Stimulated activated naive CD8-positive, alpha-beta T cell treated with anti-CD3 and anti-CD28 coated beads, Interleukin-15, amount 100 ng/mL, for 72 hours (primary cell): ENCODE results near the gene ZNF536.
A peak's percentile ranks its signal among the peaks of the same experiment; 100 is the strongest.

Experiments
- ATAC-seq: fragments of 150-1000 bp; cut with Tn5 transposase; 2 replicates; pipeline ENCODE4 v1.10.0; 2021; ENCODE audit warnings: mild to moderate bottlenecking, moderate library complexity
- DNase-seq, 2 donors: peaks; one replicate each; pipeline ENCODE4 v3.0.0; 2021 to 2022
- H3K27ac Mint-ChIP-seq, 2 donors: one replicate each; pipeline ENCODE4 v1.8.0; 2022; ENCODE audit warnings: mild to moderate bottlenecking in 2 of 2, mixed read lengths in 2 of 2, moderate library complexity in 2 of 2
- H3K27me3 Mint-ChIP-seq: one replicate; pipeline ENCODE4 v1.8.0; 2022; ENCODE audit warnings: mixed read lengths
- H3K4me1 Mint-ChIP-seq: one replicate; pipeline ENCODE4 v1.8.0; 2022; ENCODE audit warnings: mild to moderate bottlenecking, mixed read lengths
- H3K4me3 Mint-ChIP-seq, 2 donors: one replicate each; pipeline ENCODE4 v1.8.0; 2022; ENCODE audit warnings: mild to moderate bottlenecking in 2 of 2, mixed read lengths in 2 of 2, moderate library complexity in 1 of 2
- H3K9me3 Mint-ChIP-seq, 2 donors: one replicate each; pipeline ENCODE4 v1.8.0; 2022; ENCODE audit warnings: mixed read lengths in 2 of 2

Gene ZNF536

DNA sequence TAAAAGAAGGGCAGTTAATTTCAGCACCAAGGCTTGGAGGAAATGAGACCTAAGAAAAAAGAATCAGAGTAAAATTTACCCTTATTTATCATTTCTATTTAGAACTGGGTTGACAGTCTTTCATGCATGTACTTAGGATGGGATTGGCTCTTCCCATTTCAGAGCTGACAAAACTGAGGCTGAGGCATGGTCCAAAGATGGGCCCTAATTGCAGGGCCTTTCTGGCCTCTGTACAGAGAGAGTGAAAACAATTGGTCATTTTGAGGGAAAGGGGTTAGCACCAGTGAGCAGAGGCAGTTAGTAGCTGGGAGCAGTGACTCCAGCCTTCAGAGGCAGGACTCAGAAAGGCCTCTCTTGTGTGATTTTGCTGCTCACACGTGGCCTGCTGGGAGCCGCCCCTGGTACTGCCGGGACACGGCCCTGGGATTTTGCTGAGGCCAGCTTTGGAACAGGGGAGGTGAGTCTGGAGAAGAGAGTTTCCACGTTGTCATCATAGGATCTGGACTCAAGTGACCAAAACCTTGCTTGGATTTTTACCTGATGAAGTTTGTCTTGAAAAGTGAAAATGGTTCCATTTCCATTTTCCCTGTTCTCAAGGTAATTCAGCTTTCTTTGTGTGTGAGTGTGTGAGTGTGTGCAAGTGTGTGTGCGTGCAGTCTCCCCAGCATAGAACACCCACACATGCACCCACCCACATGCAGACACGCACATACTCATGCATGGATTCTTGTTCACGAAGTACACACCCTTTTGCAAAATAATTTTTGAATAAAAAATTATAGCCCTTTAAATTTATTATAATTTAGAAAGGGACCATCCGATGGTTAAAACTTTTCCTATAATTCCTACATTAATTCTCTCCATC is at the start of gene ZNF536:
Gene ZNF536 (plus strand): TSS at position 425 of the 865 bp plus-strand sequence. CDS start 71,179 bp downstream, outside the sequence.
- Mint-ChIP-seq H3K4me3 (no peak within 1 kb of the TSS), H3K27me3 (peaks cover 44% of the 10 kb centered on the region), H3K27ac (no peak within 1 kb of the TSS), H3K4me1 (no peaks in the 10 kb centered on the region), H3K9me3 (no peaks in the 10 kb centered on the region)
- ATAC-seq (no peak), DNase-seq (no peak)

DNA sequence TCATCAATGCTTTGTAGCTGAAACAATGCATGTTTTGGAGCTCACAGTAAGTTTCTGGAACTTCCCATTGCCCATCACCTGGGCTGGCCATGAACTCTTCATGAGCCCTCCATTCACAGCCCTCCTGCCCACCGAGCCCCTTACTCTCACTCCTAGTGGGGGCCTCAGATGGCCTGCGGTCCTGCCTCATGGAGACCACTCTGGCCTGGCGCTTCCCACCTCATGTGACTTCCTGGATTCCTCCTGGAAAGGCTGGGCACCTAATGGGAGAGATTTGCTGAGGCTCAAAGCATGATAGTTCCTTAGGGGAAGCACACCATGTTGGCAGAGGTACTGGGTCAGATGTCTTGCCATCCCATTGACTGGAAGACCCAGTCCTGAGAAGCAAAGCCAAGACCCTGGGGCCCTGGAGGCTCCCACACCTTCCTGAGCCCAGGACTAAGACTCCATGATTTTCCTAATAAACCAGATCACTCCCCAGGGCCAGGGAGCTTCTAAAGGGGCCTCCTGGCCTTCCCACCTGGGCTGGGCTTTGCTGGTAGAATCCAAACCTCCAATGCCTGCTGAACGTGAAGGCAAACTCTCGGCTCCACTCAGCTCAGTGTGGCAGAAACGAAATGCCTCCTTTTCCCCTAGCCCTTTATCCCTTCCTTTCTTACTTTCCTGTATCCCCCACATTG is 49.4 kb upstream of the ZNF536 start:
- no peaks in the 10 kb centered on the region for H3K4me1 Mint-ChIP-seq
- ATAC-seq (no peak), DNase-seq (no peak)
- peaks cover 4 to 7% of the 10 kb centered on the region in 2 donors for H3K9me3 Mint-ChIP-seq
- no peak overlapping the region for H3K4me3 Mint-ChIP-seq
- H3K27ac Mint-ChIP-seq = peak overlapping the region in 1 of 2 donors; percentile 42
- no peaks in the 10 kb centered on the region for H3K27me3 Mint-ChIP-seq

DNA sequence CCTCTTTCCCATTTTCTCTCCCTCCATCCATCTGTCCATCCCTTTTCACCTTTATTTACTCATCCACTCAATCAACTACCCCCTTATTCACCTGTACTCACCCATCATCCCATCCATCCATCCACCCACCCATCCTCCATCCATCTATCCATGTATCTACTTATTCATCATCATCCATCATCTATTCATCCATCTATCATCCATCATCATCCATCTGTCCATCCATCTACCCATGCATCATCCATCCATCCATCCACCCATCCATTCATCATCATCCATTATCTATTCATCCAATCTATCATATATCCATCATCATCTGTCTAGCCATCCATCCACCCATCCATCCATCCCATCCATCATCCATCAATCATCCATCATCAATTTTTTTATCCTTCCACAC is 48.3 kb upstream of the ZNF536 start:
- no peak overlapping the region for H3K27ac Mint-ChIP-seq

DNA sequence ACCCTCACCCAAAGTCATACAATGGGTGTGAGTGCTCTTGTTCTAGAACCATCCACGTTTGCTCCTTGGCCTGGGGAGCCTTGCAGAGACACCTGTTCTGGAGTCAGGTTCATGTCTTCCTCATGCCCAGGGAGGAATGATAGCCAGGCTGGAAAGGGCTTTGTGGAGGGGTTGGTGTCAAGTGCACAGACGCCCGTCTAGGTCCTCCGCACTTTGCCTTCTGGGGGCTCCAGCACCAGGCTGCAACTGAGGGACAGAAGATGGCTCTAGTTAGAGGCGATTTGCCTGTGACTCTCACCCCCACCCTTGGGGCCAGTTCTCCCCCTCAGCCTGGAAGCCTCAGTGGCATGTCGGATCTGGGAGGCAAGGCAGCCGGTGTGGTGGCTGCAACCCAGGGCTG is 47.2 kb upstream of the ZNF536 start:
- ATAC-seq = no peak
- no peak for DNase-seq
- Mint-ChIP-seq H3K27ac (no peak overlapping the region), H3K4me1 (no peaks in the 10 kb centered on the region), H3K4me3 (no peak overlapping the region), H3K9me3 (peaks cover 4 to 7% of the 10 kb centered on the region in 2 donors), H3K27me3 (no peaks in the 10 kb centered on the region)

More for the DNA sequence above, 48.3 kb upstream of the ZNF536 start:
- H3K4me3 Mint-ChIP-seq = no peak overlapping the region
- DNase-seq (no peak), ATAC-seq (no peak)
- no peaks in the 10 kb centered on the region for H3K4me1 Mint-ChIP-seq
- H3K27me3 Mint-ChIP-seq = no peaks in the 10 kb centered on the region
- H3K9me3 Mint-ChIP-seq = peaks cover 4 to 7% of the 10 kb centered on the region in 2 donors

DNA sequence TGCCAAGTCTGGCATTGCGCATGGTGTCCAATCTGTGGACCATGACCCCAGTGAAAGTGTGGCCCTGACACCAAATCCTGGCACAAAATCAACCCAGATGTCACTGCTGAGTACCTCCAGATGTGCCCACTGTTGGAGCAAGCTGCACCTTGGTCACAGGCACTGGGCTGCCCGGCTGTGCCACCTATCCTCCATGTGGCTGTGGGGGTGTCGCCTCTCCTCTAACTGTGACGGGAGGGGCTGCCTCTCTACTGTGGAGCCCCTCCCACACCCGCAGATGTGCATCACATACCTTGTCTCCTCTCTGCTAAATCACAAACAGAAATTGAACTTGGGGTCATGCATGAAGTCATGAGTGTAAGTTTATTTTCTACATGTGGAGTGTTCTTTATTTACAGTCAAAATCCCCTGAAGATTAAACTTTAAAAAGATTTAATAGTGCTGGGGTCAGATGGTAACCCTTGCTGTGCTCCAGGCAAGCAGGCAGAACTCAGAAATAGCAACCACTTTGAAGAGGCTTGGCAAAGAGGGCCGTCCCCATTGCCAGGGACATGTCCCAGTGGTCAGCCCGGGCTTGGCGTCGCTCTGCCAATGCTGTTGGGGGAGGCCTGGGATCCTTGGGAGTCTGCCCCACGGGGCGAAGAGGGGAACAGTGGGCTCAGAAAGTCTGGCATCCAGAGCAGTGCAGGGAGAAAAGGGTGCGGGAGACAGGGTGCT is 46.4 kb upstream of the ZNF536 start:
- no peak for ATAC-seq
- H3K27ac Mint-ChIP-seq = no peak overlapping the region
- H3K4me1 Mint-ChIP-seq = no peaks in the 10 kb centered on the region
- H3K4me3 Mint-ChIP-seq = no peak overlapping the region
- peaks cover 4 to 7% of the 10 kb centered on the region in 2 donors for H3K9me3 Mint-ChIP-seq
- H3K27me3 Mint-ChIP-seq = no peaks in the 10 kb centered on the region
- no peak for DNase-seq

DNA sequence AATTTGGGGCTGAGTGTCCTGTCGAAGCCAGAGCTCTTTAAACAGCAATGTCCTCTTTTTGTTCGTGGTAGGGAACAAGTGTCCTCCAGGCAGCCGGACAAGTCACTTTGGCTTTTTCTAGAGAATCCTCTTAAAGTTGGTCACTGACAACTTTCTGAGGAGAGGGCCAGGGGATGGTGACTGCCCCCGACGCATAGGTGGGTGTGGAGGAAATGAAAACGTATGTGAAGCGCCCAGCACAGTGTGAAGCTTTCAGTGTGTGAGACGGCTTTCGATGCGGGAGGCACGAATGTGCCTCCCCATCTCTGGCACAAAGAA is 45.8 kb upstream of the ZNF536 start:
- ATAC-seq = no peak
- Mint-ChIP-seq H3K9me3 (peaks cover 4 to 7% of the 10 kb centered on the region in 2 donors), H3K4me3 (no peak overlapping the region), H3K27me3 (no peaks in the 10 kb centered on the region), H3K27ac (no peak overlapping the region), H3K4me1 (no peaks in the 10 kb centered on the region)
- no peak for DNase-seq

DNA sequence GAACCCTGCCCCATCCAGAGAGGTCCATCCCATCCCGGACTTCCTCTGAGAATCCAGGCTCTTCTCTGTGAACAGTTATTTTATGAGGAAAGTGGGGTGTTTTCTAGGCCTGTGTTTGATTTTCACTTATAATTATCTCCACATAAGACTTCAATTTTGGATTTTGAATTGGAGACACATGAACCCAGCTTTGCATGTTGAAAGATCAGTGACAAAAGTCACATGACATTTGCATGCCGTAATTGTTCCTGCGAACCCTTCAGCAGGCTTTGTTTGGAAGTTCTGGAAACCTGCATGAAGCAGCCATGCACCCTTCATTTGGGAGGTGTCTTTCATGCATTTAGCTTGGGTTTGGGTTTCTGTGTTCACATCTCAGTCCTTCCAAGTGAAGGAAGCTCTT is 44.9 kb upstream of the ZNF536 start:
- Mint-ChIP-seq H3K4me1 (no peaks in the 10 kb centered on the region), H3K9me3 (peaks cover 4 to 7% of the 10 kb centered on the region in 2 donors), H3K4me3 (no peak overlapping the region), H3K27ac (no peak overlapping the region), H3K27me3 (no peaks in the 10 kb centered on the region)
- ATAC-seq (no peak), DNase-seq (no peak)

DNA sequence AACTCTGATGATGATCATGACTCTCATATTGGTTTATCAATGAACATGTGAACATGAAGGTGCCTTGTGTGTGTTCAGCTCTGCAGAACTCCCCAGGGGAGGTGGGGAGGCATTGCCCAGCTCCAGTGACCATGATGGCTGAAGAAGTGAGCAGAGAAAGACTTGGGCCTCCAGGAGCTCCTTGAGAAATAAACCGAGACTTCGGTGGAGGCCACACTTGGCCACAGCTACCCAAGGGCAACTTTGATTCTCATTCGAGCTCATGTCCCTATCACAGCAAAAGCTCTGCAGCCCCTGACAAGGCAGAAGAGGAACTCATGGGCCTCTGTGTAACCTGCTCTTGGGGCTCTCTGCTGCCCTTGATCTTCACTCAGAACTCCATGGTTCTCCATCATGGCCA is 44.1 kb upstream of the ZNF536 start:
- no peaks in the 10 kb centered on the region for H3K27me3 Mint-ChIP-seq
- H3K4me1 Mint-ChIP-seq = no peaks in the 10 kb centered on the region
- peaks cover 4 to 7% of the 10 kb centered on the region in 2 donors for H3K9me3 Mint-ChIP-seq
- H3K27ac Mint-ChIP-seq = no peak overlapping the region
- ATAC-seq = no peak
- no peak overlapping the region for H3K4me3 Mint-ChIP-seq
- DNase-seq = no peak

DNA sequence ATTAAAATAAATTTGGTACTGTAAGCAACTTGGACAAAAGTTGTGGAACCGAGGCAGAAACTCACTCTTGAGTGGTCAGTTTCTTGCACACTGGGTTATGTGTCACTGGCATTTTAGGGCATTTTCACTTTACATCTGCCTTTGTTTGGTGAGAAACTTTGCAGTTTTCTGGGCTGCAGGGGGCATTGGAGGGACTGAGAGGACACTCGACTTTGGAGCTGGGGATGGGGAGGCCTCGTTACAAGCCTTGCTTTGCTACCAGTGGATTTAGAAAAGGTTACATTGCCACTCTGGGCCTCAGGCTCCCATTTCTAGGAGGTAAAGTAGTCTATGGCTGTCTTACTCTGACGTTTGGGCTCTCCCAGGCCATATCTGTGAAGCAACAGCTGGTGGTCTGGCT is 41.9 kb upstream of the ZNF536 start:
- no peak overlapping the region for H3K4me3 Mint-ChIP-seq
- no peak overlapping the region for H3K27ac Mint-ChIP-seq
- H3K27me3 Mint-ChIP-seq = no peaks in the 10 kb centered on the region
- DNase-seq (no peak), ATAC-seq (no peak)
- no peaks in the 10 kb centered on the region for H3K9me3 Mint-ChIP-seq
- no peaks in the 10 kb centered on the region for H3K4me1 Mint-ChIP-seq

DNA sequence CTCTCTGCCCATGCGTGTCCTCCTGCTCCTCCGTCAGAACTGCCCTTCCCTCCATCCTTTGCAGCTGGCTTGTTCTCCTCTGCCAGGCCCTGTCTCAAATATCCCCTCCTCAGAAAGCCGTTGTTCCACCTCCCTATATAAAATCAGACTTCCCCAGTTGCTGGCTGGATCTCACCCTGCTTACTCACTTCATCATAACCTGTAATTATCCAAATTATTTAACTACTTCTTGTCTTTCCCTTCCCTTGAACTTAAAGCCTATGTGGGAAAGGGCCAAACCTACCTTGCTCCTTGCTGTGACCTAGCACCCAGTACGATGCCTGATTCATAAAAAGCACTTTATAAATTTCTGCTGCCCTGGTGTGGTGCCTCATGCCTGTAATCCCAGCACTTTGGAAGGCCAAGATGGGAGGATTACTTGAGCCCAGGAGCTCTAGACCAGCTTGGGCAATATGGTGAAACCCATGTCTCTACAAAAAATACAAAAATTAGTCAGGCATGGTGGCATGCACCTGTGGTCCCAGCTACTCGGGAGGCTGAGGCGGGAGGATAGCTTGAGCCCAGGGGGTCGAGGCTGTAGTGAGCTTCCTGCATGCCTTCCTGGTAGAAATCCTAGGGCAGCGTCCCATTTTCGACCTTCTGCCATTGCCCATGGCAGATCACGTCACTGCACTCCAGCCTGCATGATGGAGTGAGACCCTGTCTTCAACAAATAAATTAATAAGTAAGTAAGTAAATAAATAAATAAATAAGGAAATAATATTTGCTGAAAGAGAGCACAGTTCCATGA is 39.5 kb upstream of the ZNF536 start:
- Mint-ChIP-seq H3K27me3 (no peaks in the 10 kb centered on the region), H3K9me3 (no peaks in the 10 kb centered on the region), H3K4me1 (no peaks in the 10 kb centered on the region), H3K4me3 (no peak overlapping the region), H3K27ac (no peak overlapping the region)
- no peak for DNase-seq
- ATAC-seq = no peak

DNA sequence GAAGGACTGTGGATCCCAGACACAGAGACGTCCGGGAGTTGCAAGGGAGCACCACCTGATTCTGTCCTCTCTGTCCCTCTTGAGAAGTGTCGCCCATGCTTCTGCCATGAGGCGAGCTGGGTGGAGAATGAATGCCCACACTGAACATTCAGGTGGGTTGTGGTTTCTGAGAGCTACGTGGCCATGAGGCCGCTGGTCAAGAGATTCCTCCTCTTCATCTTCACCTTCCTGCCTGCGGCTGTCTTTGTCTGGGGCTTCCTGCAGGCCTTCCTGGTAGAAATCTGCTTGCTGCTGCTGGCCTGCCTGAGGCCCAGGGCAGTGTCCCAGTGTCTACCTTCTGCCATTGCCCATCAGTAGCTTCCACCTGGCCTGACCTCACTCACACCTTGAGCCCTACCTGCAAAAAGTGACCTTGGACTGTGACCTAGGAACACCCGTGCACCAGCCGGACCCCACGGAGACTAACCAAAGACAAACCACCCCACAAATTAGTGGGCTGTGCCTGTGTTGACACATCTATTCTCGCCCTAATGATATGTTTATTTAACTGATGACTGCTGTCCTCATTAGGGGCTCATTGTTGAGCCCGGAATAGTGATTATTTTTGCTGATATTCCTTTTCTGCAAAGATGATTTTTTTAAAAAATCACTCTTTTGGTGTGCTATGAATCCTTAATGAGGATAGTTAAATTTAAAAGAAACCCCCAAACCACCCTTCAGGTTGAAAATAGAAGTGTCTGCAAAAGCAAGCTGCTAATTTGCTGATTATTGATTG is 38.7 kb upstream of the ZNF536 start:
- H3K4me3 Mint-ChIP-seq = no peak overlapping the region
- no peak overlapping the region for H3K27ac Mint-ChIP-seq
- H3K27me3 Mint-ChIP-seq = no peaks in the 10 kb centered on the region
- H3K4me1 Mint-ChIP-seq = no peaks in the 10 kb centered on the region
- ATAC-seq = no peak
- no peak for DNase-seq
- no peaks in the 10 kb centered on the region for H3K9me3 Mint-ChIP-seq

DNA sequence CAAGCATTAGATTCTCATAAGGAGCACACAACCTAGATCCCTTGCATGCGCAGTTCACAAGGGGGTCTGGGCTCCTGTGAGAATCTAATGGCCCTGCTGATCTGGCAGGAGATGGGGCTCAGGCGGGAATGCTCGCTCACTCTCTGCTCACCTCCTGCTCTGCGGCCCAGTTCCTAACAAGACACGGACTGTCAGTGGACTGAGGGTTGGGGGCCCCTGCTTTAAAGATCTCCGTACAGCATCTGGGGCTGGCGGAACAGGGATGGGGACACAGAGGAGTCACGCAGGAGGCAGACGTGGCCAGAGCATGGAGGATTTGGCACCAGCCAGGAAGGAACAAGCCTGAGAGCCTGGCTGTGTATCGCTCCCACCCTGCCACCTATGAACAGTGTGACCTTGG is 37.3 kb upstream of the ZNF536 start:
- ATAC-seq = no peak
- H3K27me3 Mint-ChIP-seq = no peaks in the 10 kb centered on the region
- no peaks in the 10 kb centered on the region for H3K9me3 Mint-ChIP-seq
- no peaks in the 10 kb centered on the region for H3K4me1 Mint-ChIP-seq
- no peak for DNase-seq
- no peak overlapping the region for H3K4me3 Mint-ChIP-seq
- no peak overlapping the region for H3K27ac Mint-ChIP-seq

DNA sequence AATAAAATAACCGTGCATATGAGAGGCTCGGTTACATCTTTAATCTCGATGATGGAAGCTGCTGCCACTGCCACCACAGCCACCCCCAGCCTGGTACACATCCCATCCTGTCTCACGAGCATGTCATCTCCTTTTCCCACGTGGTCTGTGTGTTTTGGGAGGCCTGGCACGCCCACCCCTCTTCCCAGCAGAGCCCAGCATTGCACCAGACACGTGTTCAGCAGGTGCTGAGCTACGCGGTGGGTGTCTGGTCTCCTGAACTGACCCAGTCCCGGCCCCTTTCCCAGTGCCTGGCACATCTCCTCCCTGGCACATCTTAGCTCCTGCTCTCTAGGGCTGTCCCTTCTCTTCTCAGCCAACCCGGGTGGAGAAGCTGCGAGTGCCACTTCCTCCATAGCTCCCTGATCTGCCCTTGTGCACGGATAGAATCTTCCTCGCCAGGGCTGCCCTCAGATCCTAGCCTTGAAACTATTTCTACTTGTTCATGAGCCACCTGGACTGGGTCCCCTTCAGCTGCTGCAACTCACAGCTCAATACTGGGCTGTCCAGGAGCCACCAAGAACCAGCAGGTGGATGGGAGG is 36.8 kb upstream of the ZNF536 start:
- Mint-ChIP-seq H3K4me1 (no peaks in the 10 kb centered on the region), H3K4me3 (no peak overlapping the region), H3K9me3 (no peaks in the 10 kb centered on the region), H3K27ac (no peak overlapping the region), H3K27me3 (no peaks in the 10 kb centered on the region)
- no peak for DNase-seq
- no peak for ATAC-seq

DNA sequence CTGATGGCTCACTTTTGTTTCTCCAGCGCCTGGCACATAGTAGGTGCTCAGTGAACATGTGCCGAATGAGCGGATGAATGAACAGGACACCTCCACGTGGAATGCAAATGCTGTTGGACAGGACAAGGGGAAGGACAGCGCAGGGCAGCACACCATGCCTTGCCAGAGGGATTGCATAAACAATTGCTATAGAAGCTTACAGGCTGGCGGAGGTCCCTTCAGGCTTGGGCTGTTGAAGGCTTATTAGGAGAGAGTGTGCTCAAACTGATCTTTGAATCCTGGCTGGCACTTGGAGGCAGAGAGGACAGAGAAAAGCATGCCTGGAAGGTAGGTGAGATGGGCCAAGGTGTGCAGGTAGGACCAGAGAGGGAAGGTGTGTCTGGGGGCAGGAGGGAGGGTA is 35.9 kb upstream of the ZNF536 start:
- Mint-ChIP-seq H3K9me3 (no peaks in the 10 kb centered on the region), H3K4me3 (no peak overlapping the region), H3K27ac (no peak overlapping the region), H3K4me1 (no peaks in the 10 kb centered on the region), H3K27me3 (no peaks in the 10 kb centered on the region)
- DNase-seq (no peak), ATAC-seq (no peak)
